T1000 (cell line): ENCODE data around the gene DPEP1.
"Not testable (repeated sequence)": the region's sequence is repeated elsewhere in the genome, so short reads cannot be mapped to it uniquely, and the experiment has no call there.

Experiments used
- DNase-seq: peaks from one replicate; lab custom pipeline; 2025; ENCODE audit warnings: mixed read lengths; lab: John Stamatoyannopoulos, UW

The DPEP1 gene

GRCh38 chr16:89620406-89620841, 7.0 kb downstream of the DPEP1 start:
- DNase-seq = no peak

- no peak for DNase-seq
Measured at GRCh38 chr16:89621136-89621697, 7.8 kb downstream of the DPEP1 start.

GRCh38 chr16:89621698-89622409, 8.4 kb downstream of the DPEP1 start:
- DNase-seq = no peak

- DNase-seq = no peak
Measured at GRCh38 chr16:89623511-89624261, 10.2 kb downstream of the DPEP1 start.

- DNase-seq = no peak
Measured at GRCh38 chr16:89624777-89625761, 11.6 kb downstream of the DPEP1 start.

GRCh38 chr16:89629827-89630610, 16.6 kb downstream of the DPEP1 start:
- DNase-seq = no peak

- peak; percentile 72 for DNase-seq
Measured at GRCh38 chr16:89633064-89633631, 19.7 kb downstream of the DPEP1 start.

- DNase-seq = not testable (repeated sequence)
Measured at GRCh38 chr16:89634463-89635385, 21.3 kb downstream of the DPEP1 start.

- DNase-seq = no peak
Measured at GRCh38 chr16:89636663-89637062, 23.2 kb downstream of the DPEP1 start.

GRCh38 chr16:89637379-89637778, 23.9 kb downstream of the DPEP1 start:
- DNase-seq = no peak

- no peak for DNase-seq
Measured at GRCh38 chr16:89638455-89638854, 25.0 kb downstream of the DPEP1 start.

GRCh38 chr16:89639385-89639784, 25.9 kb downstream of the DPEP1 start:
- no peak for DNase-seq

GRCh38 chr16:89641458-89642119, 28.1 kb downstream of the DPEP1 start:
- DNase-seq = no peak

- DNase-seq = no peak
Measured at GRCh38 chr16:89642574-89642973, 29.1 kb downstream of the DPEP1 start.

- DNase-seq = no peak
Measured at GRCh38 chr16:89643769-89644300, 30.4 kb downstream of the DPEP1 start.

GRCh38 chr16:89645122-89645521, 31.7 kb downstream of the DPEP1 start:
- no peak for DNase-seq

- no peak for DNase-seq
Measured at GRCh38 chr16:89646270-89646669, 32.8 kb downstream of the DPEP1 start.

GRCh38 chr16:89646906-89647305, 33.5 kb downstream of the DPEP1 start:
- DNase-seq = no peak

GRCh38 chr16:89651584-89651983, 38.1 kb downstream of the DPEP1 start:
- DNase-seq = no peak
